ENCODE measurements around the gene ZNHIT6.

ZNHIT6 gene

DNA sequence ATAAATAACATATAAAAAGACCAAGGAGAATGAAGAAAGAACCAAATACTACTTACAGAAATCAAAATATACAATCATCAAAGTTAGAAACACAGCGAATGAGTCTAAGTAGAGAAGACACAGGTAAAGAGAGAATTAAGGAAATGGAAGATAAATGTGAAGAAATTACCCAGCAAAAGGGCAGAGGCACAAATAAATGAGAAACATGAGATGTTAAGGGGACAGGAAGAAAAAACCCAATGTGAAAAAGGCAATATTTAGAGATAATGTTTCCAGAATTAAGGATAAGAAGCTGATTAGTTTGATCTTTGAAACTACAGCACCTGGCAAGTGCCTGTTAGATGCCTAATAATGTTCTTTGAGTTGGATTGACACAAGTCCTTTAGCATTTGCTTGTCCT, 86.8 kb downstream of the ZNHIT6 start:
- no peak overlapping the region for H3K4me3 ChIP-seq (ENCODE audit: low read depth, low read length)
- DNase-seq (ENCODE audit: low read depth): no peak
- TF ChIP-seq, protein P1, sequence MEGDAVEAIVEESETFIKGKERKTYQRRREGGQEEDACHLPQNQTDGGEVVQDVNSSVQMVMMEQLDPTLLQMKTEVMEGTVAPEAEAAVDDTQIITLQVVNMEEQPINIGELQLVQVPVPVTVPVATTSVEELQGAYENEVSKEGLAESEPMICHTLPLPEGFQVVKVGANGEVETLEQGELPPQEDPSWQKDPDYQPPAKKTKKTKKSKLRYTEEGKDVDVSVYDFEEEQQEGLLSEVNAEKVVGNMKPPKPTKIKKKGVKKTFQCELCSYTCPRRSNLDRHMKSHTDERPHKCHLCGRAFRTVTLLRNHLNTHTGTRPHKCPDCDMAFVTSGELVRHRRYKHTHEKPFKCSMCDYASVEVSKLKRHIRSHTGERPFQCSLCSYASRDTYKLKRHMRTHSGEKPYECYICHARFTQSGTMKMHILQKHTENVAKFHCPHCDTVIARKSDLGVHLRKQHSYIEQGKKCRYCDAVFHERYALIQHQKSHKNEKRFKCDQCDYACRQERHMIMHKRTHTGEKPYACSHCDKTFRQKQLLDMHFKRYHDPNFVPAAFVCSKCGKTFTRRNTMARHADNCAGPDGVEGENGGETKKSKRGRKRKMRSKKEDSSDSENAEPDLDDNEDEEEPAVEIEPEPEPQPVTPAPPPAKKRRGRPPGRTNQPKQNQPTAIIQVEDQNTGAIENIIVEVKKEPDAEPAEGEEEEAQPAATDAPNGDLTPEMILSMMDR (IDR thresholded peaks at IDR 0.05; ENCODE audit: low read depth, low read length, missing control alignments): no peak

DNA sequence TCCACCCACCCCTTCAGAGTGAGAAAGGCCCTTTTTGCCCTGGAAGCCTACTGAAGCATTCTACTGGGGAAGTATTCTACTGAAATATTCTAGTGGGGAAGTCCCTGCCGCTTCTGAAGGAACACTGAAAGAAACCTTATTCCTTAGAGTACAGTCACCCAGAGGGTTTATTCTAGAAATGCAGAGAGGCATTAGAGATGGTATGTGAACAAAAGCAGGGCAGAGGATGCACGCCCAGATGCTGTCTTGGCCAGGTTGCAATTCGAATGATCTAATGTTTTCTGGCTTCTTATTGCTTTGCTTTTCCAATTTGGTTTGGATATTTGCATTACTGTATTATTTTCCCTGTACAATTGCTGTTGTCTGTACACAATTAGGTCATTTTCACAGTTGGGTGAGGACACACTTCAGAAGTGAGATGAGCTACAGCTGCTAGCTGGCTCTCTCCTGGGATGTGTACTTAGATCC, 90.6 kb downstream of the ZNHIT6 start:
- no peak overlapping the region for H3K4me3 ChIP-seq (ENCODE audit: low read depth, low read length)
- TF ChIP-seq, protein P1 (IDR thresholded peaks at IDR 0.05; ENCODE audit: low read depth, low read length, missing control alignments): no peak
- no peak for DNase-seq (ENCODE audit: low read depth)

DNA sequence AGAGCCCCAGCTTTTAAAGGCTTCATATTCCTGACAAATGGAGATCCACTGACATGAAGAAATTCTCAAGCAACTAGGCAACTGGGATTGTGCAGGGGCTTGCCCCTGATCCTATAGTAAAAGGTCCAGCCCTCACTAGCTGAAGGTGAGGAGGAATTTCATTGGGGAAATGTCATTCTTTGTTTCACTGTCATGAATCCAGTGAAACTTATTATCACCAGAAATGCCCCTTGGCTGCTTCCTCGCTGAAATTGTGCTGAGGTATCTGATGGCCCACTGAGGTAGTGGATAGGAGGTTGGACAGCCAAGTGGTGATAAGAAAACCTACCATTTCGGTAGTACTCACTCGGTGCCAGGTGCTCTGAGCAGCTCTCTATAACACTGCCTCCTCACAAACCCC, 91.5 kb downstream of the ZNHIT6 start:
- no peak overlapping the region for H3K4me3 ChIP-seq (ENCODE audit: low read depth, low read length)
- TF ChIP-seq, protein P1 (IDR thresholded peaks at IDR 0.05; ENCODE audit: low read depth, low read length, missing control alignments): no peak
- DNase-seq (ENCODE audit: low read depth): no peak

DNA sequence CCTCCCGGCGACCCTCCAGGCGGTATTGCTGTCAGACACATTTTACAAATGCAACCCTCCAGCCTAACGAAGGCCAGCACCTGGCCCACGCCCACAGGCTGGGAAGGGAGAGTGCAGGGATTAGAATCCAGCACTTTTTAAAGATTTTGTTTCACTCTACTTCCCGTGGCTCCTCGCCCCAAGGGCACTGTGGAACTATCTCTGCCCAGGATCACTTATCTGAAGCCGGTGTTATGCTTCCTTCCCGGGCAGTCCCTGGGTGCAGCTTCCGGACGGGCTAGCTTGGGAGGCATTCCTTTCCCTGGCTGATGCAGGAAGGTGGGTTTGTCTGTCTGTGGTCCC, 91.9 kb downstream of the ZNHIT6 start:
- TF ChIP-seq, protein P1 (IDR thresholded peaks at IDR 0.05; ENCODE audit: low read depth, low read length, missing control alignments): no peak
- H3K4me3 ChIP-seq (ENCODE audit: low read depth, low read length): no peak overlapping the region
- DNase-seq (ENCODE audit: low read depth): no peak

GRCh38 chr1:85615586-85616363, 92.5 kb downstream of the ZNHIT6 start:
- TF ChIP-seq, protein P1 (IDR thresholded peaks at IDR 0.05; ENCODE audit: low read depth, low read length, missing control alignments): no peak
- H3K4me3 ChIP-seq (ENCODE audit: low read depth, low read length): no peak overlapping the region
- DNase-seq (ENCODE audit: low read depth): no peak

GRCh38 chr1:85612704-85613361, 95.4 kb downstream of the ZNHIT6 start:
- TF ChIP-seq, protein P1 (IDR thresholded peaks at IDR 0.05; ENCODE audit: low read depth, low read length, missing control alignments): peak; percentile 67
- DNase-seq (ENCODE audit: low read depth): no peak
- no peak overlapping the region for H3K4me3 ChIP-seq (ENCODE audit: low read depth, low read length)

Measured in GM12864 (cell line).